ENCODE results near the gene LDLRAD2.

The LDLRAD2 gene

DNA sequence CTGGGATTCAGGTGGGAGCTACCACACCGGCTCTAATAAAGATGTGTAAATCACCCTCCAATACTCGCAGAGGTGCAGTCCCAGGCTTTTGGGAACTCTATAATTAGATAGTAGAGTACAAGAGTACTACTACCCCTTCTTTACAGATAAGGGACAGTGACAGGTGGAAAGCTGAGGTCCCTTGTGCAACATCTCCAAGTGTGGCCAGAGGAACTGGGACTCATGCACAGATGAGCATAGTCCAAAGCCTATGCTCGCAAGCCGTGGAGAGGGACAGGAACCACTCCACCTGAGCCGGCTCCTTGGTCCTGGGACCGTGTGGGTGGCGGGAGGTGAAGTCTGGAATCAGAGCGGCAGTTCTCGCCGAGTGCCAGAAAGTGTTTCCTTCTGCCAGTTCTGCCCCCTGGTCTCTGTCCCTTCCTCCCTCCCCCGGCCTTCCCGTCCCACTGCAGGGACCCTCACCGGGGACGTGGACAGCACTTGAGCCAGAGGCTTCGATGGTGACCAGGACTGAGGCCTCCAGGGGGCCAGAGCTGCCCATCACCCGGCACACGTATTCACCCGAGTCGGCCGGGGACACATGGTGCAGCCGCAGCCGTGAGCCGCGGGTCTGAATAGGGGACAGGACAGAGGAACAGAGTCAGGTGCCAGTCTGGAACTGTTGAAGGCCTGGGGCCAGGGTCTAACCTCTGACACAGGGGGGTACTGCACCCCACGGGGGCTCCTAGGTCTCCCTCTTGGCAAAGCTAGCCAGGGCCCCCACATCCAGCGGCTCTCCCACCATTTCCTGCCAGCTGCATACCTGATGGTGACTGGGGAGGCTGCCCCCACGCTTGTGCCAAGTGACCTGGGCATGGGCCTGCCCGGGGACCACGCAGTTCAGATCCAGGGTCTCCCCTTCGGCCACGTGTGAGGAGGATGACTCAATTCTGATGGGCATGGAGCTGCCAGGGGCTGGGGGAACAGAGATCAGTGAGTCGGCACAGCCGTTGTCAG is 33.9 kb downstream of the LDLRAD2 start:
- no peak for DNase-seq

DNA sequence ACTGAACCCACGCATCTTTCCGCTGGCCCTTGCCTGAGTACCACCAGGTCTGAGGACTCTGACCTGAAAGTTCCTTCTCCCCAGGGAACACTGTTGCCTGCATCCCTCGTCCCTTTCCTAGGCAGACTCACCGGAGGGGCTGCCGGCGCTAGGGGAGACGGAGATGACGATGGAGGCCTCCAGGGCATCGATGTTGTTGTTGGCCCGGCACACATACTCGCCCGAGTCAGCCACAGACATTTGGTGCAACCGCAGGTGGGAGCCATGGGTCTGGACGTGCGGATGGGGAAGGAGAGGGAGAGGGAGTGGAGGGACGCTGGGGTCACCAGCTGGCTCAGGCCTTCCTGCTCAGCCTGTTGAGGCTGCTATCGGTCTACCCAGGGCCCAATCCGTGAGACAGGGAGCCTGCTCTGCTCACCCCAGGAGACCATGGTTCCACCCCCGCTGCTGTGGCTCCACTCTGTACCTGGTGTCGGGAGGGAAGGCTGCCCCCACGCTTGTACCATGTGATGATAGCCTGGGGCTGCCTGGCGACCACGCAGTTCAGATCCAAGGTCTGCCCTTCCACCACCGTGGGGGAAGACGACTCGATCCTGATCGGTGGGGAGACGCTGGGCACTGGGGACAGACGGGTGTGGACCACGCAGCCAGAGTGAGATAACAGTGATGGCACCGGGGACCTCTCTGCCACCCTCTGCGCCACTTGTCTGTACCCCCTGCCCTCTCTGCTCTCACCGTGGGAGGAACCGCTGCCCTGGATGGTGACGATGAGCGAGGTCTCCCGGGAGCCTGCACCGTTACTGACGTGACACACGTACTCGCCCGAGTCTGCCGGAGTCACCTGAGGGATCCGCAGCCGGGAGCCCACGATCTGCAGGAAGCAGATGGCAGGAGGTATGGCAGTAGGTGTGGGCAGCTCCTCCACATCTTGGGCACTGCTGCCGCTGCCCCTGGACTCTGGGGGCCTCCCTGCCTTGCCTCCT is 35.4 kb downstream of the LDLRAD2 start:
- no peak for DNase-seq

DNA sequence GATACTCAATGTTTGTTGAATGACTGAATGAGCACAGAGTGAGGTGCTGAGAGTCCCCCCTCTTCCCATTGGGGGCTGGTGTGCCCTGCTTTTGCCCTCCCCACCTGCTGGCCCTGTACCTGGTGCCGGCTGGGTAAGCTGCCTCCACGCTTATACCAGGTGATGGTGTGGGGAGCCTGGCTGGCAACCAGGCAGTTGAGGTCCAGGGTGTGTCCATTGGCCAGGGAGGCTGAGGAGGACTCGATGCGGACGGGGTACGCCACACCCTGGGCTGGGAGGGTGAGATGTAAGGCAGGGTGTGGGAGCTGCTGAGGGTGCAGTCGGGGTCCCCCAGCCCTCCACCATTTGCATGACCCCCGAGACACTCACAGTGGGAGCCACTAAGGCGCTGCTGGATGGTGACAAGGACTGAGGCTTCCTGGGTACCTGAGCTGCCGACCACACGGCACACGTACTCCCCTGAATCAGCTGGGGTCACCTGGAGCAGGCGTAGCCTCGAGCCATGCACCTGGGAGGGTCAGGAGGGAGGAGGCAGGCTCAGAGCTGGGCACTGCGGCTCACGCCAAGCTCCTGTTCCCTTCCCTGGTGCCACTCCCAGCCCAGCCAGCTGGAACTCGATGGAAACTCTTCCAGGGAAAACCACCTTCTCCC is 36.6 kb downstream of the LDLRAD2 start:
- DNase-seq, result no peak

DNA sequence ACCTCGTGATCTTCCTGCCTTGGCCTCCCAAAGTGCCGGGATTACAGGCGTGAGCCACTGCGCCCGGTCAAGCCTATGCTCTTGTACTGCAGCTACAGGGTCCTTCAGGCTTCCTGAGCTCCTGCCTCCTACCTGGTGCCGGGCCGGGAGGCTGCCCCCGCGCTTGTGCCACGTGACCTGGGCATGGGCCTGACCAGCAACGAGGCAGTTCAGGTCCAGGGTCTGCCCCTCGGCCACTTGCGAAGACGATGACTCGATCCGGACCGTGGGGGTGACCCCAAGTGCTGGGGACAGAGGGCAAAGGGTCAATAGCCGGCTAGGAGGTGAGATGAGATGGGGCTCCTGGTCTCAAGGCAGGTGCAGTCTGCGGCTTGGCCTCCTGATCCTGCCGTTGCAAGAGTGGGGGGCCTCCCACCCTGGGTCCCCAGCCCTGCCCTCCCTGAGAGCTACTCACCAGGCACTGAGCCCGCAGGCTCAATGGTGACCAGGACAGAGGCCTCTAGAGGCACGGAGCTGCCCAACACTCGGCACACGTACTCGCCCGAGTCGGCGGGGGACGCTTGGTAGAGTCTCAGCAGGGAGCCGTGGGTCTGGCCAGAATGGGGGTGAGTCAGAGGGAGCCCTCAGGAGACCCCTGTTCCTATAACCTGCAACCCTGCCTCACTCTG is 38.0 kb downstream of the LDLRAD2 start:
- no peak for DNase-seq

DNA sequence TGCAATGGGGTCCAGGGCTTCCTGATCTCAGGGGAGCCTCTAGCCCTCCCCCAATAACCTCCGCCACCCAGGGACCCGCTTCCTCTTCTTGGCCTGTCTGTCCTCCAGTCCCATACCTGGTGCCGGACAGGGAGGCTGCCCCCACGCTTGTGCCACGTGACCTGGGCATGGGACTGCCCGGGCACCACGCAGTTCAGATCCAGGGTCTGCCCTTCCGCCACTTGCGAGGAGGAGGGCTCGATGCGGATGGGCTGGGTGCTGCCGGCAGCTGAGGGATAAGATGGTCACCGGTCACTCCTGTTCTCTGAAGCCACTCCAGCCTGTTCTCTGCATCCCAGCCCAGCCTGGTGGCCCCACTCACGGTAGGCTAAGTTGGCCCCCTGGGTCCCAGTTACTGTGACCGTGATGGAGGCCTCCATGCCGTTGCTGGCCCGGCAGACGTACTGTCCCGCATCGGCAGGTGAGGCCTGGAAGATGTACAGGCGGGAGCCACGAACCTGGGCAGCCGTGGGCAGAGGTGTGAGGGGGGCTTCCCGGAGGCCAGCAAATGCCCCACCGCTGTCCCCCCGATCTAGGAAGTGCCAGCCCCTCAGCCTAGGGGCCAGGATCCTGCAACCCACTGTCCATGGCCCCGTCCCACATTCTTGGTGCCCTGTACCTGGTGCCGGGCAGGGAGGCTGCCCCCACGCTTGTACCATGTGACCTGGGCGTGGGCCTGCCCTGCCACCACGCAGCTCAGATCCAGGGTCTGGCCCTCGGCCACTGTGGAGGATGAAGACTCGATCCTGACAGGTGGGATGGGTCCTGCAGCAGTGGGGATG is 39.6 kb downstream of the LDLRAD2 start:
- no peak for DNase-seq

DNA sequence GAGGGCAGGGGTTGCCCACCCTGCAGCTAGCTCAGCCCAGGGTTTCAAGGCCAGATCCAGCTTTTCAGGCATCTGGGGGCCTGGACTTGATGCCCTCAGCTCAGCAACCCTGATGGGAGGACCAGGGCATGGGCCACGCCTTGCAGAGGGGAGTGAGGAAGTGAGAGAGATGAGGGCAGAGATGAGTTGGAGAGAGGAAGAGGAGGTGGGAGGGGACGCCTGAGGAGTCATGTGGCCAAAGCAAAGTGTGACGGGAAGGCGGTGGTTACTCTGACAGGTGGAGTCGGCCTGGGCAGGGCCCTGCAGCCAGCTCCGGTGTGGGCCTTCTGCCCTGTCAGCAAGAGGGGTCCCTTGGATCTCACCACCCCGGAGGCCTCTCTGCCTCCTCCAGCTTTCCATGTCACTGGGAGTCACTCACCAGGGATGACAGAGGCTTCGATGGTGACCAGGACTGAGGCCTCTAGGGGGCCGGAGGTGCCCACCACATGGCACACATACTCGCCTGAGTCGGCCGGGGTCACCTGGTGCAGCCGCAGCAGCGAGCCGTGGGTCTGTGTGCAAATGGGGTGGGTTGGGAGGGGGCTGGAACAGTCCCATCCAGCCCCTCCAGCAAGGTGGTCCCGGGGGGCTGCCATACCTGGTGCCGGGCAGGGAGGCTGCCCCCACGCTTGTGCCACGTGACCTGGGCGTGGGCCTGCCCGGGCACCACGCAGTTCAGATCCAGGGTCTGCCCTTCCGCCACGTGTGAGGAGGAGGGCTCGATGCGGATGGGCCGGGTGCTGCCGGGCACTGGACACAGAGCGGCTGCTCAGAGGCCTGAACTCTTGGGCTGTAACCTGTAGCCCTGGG is 40.4 kb downstream of the LDLRAD2 start:
- DNase-seq, result no peak

DNA sequence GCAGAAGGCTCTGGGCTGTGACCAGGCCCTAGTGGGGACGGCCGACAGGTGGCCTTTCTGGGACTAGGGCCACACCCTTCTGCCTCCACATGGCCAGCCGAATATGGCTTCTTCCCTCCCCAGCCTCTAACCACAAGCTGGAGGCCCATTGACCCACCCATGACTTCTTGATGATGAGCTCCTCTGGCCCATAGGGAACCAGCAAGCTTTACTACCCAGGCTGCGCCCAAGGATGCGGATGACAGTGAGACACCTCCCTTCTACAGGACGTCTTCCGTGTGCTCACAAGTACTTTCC is 41.0 kb downstream of the LDLRAD2 start:
- DNase-seq, result no peak

DNA sequence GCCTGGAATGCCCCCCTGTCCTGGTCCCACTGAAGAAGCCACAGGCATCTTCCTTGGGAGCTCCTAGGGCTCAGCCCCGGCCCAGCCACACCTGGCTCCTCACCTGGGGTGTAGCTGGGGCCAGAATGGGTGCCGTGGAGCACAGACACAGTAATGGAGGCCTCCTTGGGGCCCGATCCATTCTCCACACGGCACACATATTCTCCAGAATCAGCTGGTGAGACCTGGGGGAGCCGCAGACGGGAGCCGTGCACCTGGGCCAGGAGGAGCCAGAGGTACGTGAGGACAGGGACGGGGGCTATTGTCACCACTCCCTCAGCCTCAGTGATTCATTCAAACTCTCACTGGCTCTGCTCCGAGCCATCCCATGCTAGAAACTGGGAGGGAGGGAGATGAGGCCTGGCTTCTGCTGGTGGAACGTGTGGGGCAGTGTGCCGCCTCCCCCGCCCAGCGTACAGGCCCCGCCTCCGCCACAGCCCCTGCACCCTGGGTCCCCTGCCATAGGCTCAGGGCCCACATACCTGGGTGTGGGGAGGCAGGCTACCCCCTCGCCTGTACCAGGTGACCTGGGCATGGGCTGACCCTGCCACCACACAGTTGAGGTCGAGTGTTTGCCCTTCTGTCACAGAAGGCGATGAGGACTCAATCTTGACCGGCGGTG is 42.2 kb downstream of the LDLRAD2 start:
- no peak for DNase-seq

DNA sequence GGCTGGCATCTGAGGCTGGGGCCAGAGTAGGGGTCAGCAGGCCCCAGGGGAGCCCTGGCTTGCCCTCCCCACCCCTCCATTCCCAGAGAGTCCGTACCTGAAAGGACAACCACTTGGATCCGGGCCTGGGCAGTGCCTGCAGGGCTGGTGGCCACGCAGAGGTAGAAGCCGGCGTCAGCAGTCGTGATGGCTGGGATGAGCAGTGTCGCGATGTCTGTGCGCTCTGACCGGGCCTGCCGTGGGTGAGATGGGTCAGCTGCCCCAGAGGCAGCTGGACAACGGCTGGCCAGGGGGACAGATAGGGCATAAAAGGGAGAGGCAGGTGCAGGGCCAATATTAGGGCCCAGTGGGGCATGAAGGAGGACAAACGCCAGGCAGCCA is 42.7 kb downstream of the LDLRAD2 start:
- no peak for DNase-seq

DNA sequence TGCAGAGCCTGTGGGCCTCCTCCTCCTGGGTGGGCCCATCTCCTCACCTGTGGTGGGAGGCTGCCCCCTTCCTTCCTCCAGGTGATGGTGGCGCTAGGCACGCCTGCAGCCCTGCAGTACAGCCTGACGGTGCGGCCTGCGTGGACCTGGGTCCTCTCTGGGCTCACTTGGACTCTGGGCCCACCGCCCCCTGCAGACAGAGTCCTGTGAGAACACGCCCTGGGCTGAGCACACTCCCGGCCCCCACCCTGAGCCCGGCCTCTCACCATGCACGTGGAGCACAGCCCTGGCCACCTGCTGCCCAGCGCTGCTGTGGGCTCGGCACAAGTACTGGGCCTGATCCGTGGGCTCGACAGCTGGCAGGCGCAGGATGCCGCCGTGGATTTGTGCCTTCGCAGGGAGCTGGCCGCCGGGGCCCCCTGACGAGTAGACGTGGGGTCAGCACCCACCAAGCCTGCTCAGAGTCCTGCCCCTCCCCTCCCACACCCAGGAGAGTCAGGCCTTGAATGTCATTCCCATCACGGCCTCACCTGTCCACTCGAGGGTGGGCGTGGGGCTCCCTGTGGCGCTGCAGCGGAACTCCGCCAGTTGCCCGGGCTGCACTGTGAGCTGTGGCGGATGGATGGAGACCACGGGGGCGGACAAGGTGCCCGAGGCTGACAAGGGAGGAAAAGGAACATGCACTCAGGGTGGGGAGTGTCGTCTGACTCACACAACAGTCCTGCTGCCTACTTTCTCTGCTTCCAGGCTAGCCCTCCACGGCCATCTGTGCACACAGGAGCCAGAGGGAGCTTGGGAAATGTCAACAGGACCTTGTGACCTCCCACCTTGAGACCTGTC is 43.4 kb downstream of the LDLRAD2 start:
- DNase-seq, result no peak

DNA sequence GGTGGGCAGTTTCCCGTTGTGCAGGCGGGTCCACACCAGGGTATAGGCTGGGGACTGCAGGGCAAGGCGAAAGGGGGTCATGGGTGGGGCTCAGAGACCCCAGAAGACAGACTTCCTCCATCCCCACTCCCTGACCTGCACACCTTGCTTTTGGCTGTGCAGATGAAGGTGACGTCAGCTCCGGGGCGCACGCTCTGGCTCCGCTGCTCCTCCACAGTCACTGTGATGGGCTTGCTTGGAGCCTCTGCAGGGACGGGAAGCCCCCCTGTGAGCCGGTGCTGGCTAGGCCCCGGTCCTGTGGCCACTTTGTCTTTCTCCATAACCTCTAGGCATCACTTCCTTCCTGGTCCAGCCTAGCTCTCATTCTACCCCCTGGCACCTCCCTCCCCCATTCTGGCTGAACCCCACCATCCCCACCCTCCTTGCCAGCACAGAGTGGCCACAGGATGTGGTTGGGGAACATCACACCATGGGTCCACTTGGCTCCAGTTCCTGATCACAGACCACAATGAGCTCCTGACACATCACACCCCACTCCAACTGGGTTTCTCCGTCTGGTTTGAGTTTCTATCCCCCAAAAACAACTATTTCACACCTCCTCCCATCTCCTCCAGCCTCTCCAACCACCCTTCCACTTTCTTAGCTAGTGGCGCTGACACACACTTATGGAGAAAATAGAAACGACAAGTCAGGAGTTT is 45.2 kb downstream of the LDLRAD2 start:
- no peak for DNase-seq

DNA sequence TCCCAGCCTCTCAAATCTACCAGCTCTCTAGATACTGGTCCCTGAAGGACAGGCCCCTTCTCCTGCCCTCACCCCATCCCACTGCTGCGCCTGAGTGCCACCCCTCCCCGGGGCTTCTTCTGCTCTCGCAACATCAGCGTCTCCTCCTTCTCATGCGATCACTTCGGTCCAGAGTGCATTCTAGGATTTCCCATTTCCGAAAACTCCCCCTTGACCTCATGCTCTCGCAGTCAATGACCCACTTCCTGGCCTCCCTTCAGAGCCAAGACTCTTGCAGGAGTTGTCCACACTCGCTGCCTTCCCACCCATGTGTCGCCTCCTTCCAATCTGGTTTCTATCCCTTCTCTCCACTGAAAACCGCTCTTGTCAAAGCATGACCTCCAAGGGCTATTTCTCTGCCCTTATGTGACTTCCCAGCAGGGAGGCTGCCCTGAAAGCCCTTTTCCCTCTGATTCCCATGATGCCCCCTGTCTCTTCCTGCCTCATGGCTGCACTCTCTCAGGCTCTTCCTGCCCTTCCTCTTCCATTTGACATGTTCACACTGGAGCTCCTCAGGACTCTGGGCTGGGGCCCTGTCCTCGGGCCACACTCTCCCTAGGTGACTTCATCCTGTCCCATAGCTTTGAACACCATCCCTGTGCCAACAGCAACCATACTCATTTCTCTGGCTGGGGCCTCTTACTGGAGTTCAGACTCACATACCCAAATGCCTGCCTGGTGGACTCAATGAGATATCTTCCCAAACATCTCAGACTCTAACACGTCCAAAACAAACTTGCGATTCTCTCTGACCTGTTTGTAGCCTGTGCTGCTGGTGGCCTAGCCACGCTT is 46.0 kb downstream of the LDLRAD2 start:
- no peak for DNase-seq

DNA sequence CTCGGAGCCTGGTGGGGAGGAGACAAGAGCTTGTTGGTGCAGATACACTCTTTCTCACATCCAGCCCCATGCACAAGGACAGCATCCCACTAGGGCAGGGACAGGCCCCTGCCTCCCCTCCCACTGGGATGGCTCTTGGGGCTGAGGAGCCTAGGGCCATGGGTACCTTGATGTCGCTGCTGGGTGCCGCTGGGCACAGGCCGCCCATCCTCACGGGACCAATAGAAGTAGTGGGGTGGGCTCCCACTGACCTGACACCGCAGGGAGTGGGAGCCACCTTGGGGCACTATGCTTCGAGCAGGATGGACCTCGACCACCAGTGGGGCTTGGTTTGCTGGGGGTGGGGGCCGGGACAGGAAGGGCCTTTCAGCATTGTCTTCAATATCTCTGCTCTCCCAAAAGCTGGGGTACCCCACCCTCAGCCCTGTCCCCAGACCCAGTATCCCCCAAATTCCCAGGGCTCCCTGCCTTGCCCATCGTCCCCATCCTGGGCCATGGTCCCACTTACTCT is 47.7 kb downstream of the LDLRAD2 start:
- DNase-seq, result no peak

DNA sequence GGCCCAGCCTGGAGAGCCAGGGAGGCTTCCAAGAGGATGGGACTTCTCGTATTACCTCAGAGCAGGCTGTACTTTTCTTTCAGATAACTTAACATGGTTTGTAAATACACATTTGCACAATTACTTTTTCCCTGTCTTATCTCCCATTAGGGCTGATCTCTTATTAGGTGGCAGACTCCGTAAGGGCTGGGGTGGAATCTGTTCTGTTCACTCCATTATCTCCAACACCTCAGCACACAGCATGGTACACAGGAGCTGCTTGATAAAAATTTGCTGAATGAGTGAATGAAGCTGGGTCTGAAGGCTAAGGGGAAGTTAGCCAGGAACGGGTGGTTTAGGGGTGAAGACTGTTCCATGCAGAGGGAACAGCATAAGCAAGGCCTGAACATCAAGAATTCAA is 48.9 kb downstream of the LDLRAD2 start:
- DNase-seq, result no peak

DNA sequence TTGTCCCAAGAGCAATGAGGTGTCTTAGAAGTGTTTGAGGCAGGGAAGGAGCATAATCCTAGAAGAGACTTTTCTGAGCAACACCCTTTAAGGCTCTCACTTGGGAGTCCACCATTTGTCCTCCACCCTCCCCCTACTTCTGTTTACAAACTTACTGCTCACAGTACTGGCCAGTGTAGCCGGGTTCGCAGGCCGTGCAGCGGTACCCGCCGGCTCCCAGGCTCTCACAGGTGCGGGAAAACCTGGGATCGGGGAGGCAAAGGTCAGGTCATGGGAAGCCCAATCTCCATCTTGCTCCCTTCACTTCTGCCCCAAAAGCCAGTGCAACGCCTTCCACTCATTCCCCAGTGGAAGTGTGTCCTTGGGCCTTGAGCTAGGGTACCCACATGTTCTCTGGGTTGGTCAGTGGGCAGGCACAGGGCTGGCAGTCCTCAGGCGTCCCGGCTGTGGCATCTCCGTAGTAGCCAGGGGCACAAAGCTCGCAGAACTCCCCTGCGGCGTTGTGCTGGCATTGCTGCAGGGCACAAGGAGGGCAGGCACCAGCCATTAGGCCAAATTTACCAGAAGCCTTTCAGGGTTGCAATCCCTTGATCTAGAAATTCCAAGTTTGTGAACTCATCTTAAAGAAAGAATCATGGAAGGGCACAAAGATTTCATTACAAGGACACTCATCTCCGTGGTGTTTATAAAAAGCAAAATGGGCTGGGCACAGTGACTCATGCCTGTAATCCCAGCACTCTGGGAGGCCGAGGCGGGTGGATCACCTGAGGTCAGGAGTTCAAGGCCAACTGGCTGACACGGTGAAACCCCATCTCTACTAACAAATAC is 49.8 kb downstream of the LDLRAD2 start:
- no peak for DNase-seq

DNA sequence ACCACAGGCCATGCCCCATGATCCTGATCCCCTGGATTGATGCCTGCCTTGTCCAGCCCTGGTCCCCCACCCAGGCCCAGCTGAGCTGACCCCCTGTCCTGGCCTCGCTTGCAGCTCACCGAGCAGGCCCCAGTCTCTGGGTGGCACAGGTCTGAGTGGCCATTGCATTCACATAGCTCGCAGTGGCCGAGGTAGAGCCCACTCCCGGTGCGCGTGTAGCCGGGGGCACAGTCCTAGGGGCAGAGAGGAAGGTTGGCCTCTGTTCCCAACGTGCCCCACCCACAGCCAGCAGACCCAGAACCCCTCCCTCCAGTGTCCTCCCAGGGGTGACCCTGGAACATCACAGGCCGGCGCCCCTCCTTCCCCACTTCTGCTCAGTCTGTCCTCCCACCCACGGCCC is 51.9 kb downstream of the LDLRAD2 start:
- DNase-seq, result no peak

DNA sequence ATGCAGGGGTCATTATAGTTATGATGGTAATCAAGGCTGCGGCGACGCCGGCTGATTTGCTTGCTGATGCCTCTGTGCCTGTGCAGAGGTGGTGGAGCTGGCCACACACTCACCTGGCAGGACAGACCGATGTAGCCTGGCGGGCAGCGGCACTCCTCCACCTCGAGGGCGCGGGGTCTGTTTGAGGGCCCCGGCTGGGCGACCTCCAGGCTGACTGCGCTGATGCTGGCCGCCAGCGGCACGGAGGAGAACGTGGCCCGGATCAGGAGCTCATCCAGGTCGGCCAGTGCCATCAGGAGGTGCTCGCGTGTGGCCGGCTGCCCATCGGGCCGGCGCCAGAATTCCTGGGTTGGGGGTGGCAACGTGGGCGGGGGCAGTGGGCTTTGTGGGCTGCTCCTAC is 52.7 kb downstream of the LDLRAD2 start:
- no peak for DNase-seq
